ENCODE measurements around the gene GABPB2.

Gene GABPB2

GRCh38 chr1:151134991-151135390, 64.4 kb downstream of the GABPB2 start:
- Histone ChIP-seq H3K79me2 (ENCODE audit: control insufficient read depth, insufficient read depth, low read length) (no peaks in the 10 kb centered on the region), H3K27me3 (ENCODE audit: insufficient read depth, low read length, poor library complexity) (no peaks in the 10 kb centered on the region), H3K27ac (ENCODE audit: low read depth, low read length) (no peak overlapping the region), H3K18ac (ENCODE audit: low read length) (no peak overlapping the region), H3K4me2 (ENCODE audit: low read length) (no peak overlapping the region), H3K4ac (ENCODE audit: low read depth, low read length) (no peak overlapping the region), H3K4me1 (ENCODE audit: control insufficient read depth, low read depth, low read length) (no peaks in the 10 kb centered on the region), H3K79me1 (ENCODE audit: low read length) (no peaks in the 10 kb centered on the region), H3K23ac (ENCODE audit: low read length) (no peak overlapping the region), H4K5ac (ENCODE audit: low read length) (no peak overlapping the region), H2AK5ac (ENCODE audit: low read length) (no peak overlapping the region), H3K56ac (ENCODE audit: low read length) (no peak overlapping the region), H2BK15ac (replicated peaks; ENCODE audit: low read depth) (no peak overlapping the region), H3K36me3 (ENCODE audit: control insufficient read depth, insufficient read depth, low read length) (no peaks in the 10 kb centered on the region), H4K8ac (ENCODE audit: low read depth, low read length) (no peak overlapping the region), H3K4me3 (ENCODE audit: low read length) (no peak overlapping the region), H2BK5ac (ENCODE audit: low read length) (no peak overlapping the region), H3K9ac (ENCODE audit: low read length) (no peak overlapping the region), H2BK120ac (ENCODE audit: low read depth, low read length) (no peak overlapping the region)
- WGBS (ENCODE audit: extremely low coverage, insufficient coverage, low lambda C conversion rate), result no CpG with 5 or more reads among the region's 7 CpGs
- no peak for DNase-seq

- Histone ChIP-seq H3K56ac (ENCODE audit: low read length) (no peak overlapping the region), H3K4me2 (ENCODE audit: low read length) (no peak overlapping the region), H2BK120ac (ENCODE audit: low read depth, low read length) (no peak overlapping the region), H3K4ac (ENCODE audit: low read depth, low read length) (no peak overlapping the region), H3K36me3 (ENCODE audit: control insufficient read depth, insufficient read depth, low read length) (no peaks in the 10 kb centered on the region), H4K5ac (ENCODE audit: low read length) (no peak overlapping the region), H4K8ac (ENCODE audit: low read depth, low read length) (no peak overlapping the region), H3K4me1 (ENCODE audit: control insufficient read depth, low read depth, low read length) (no peaks in the 10 kb centered on the region), H2BK5ac (ENCODE audit: low read length) (no peak overlapping the region), H3K27me3 (ENCODE audit: insufficient read depth, low read length, poor library complexity) (no peaks in the 10 kb centered on the region), H2AK5ac (ENCODE audit: low read length) (no peak overlapping the region), H3K9ac (ENCODE audit: low read length) (no peak overlapping the region), H3K23ac (ENCODE audit: low read length) (no peak overlapping the region), H3K18ac (ENCODE audit: low read length) (no peak overlapping the region), H3K4me3 (ENCODE audit: low read length) (no peak overlapping the region), H3K79me1 (ENCODE audit: low read length) (no peaks in the 10 kb centered on the region), H3K79me2 (ENCODE audit: control insufficient read depth, insufficient read depth, low read length) (no peaks in the 10 kb centered on the region), H2BK15ac (replicated peaks; ENCODE audit: low read depth) (no peak overlapping the region), H3K27ac (ENCODE audit: low read depth, low read length) (no peak overlapping the region)
- DNase-seq, result peak; percentile 26
- no CpG with 5 or more reads among the region's 12 CpGs for WGBS (ENCODE audit: extremely low coverage, insufficient coverage, low lambda C conversion rate)
Measured at GRCh38 chr1:151135433-151136385, 65.1 kb downstream of the GABPB2 start.

GRCh38 chr1:151137789-151138188, 67.2 kb downstream of the GABPB2 start:
- no peak overlapping the region for H3K56ac ChIP-seq (ENCODE audit: low read length)
- no peaks in the 10 kb centered on the region for H3K79me2 ChIP-seq (ENCODE audit: control insufficient read depth, insufficient read depth, low read length)
- H3K27ac ChIP-seq (ENCODE audit: low read depth, low read length), result no peak overlapping the region
- no peaks in the 10 kb centered on the region for H3K36me3 ChIP-seq (ENCODE audit: control insufficient read depth, insufficient read depth, low read length)
- H4K8ac ChIP-seq (ENCODE audit: low read depth, low read length), result no peak overlapping the region
- H3K4me1 ChIP-seq (ENCODE audit: control insufficient read depth, low read depth, low read length), result no peaks in the 10 kb centered on the region
- H3K4me3 ChIP-seq (ENCODE audit: low read length), result no peak overlapping the region
- no peak overlapping the region for H4K5ac ChIP-seq (ENCODE audit: low read length)
- no peak for DNase-seq
- H2BK15ac ChIP-seq (replicated peaks; ENCODE audit: low read depth), result no peak overlapping the region
- H3K4me2 ChIP-seq (ENCODE audit: low read length), result no peak overlapping the region
- H2BK5ac ChIP-seq (ENCODE audit: low read length), result no peak overlapping the region
- no peak overlapping the region for H2BK120ac ChIP-seq (ENCODE audit: low read depth, low read length)
- H3K4ac ChIP-seq (ENCODE audit: low read depth, low read length), result no peak overlapping the region
- WGBS (ENCODE audit: extremely low coverage, insufficient coverage, low lambda C conversion rate), result no CpG with 5 or more reads among the region's 7 CpGs
- H3K9ac ChIP-seq (ENCODE audit: low read length), result no peak overlapping the region
- H3K23ac ChIP-seq (ENCODE audit: low read length), result no peak overlapping the region
- H3K18ac ChIP-seq (ENCODE audit: low read length), result no peak overlapping the region
- no peaks in the 10 kb centered on the region for H3K27me3 ChIP-seq (ENCODE audit: insufficient read depth, low read length, poor library complexity)
- no peak overlapping the region for H2AK5ac ChIP-seq (ENCODE audit: low read length)
- H3K79me1 ChIP-seq (ENCODE audit: low read length), result no peaks in the 10 kb centered on the region

DNA sequence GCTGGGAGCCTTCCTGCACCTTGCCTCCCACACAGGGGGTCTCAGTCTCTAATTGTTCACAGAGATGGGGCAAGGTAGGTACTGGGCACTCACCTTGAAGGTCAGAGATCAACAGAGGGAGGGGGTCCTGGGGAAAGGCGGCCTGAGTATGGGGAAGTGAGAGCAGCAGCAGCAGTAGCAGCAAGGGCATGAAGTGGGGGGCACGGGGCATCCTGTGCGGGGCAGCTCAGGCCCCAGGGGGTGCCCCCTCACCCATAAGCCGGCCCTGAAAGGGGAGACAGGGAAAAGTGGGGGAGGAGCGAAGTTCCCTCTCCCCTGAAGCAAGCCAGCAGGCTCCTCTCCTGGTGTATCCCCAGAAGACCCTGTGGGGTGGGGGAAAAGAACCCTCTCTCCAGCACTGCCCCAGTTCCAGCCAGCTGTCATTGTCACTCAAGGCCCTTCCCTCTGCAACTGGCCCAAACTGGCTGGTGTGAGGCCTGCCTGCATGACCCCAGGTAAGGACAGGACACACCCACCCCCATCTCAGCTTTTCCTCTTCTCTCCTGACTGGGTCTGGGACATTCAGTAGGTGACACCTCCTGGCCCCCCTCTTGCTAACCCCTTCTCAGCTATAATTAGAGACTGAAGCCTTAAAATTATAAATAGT, 72.0 kb downstream of the GABPB2 start:
- no peak overlapping the region for H3K4me3 ChIP-seq (ENCODE audit: low read length)
- H4K5ac ChIP-seq (ENCODE audit: low read length), result no peak overlapping the region

GRCh38 chr1:151143057-151143435, 72.5 kb downstream of the GABPB2 start:
- Histone ChIP-seq H3K4me3 (ENCODE audit: low read length) (no peak overlapping the region), H4K5ac (ENCODE audit: low read length) (no peak overlapping the region), H4K8ac (ENCODE audit: low read depth, low read length) (no peak overlapping the region), H3K27ac (ENCODE audit: low read depth, low read length) (no peak overlapping the region), H3K56ac (ENCODE audit: low read length) (peak overlapping the region; percentile 42), H3K9ac (ENCODE audit: low read length) (peak overlapping the region; percentile 38), H2BK120ac (ENCODE audit: low read depth, low read length) (no peak overlapping the region), H3K79me2 (ENCODE audit: control insufficient read depth, insufficient read depth, low read length) (no peaks in the 10 kb centered on the region), H3K79me1 (ENCODE audit: low read length) (peaks cover 2% of the 10 kb centered on the region), H3K27me3 (ENCODE audit: insufficient read depth, low read length, poor library complexity) (no peaks in the 10 kb centered on the region), H3K4me1 (ENCODE audit: control insufficient read depth, low read depth, low read length) (peaks cover 22% of the 10 kb centered on the region), H3K23ac (ENCODE audit: low read length) (no peak overlapping the region), H2AK5ac (ENCODE audit: low read length) (no peak overlapping the region), H2BK15ac (replicated peaks; ENCODE audit: low read depth) (no peak overlapping the region), H3K4ac (ENCODE audit: low read depth, low read length) (no peak overlapping the region), H3K18ac (ENCODE audit: low read length) (no peak overlapping the region), H3K4me2 (ENCODE audit: low read length) (no peak overlapping the region), H3K36me3 (ENCODE audit: control insufficient read depth, insufficient read depth, low read length) (no peaks in the 10 kb centered on the region), H2BK5ac (ENCODE audit: low read length) (no peak overlapping the region)
- peak; percentile 35 for DNase-seq
- WGBS (ENCODE audit: extremely low coverage, insufficient coverage, low lambda C conversion rate), result no CpG with 5 or more reads among the region's 7 CpGs

More for the DNA sequence above, 72.0 kb downstream of the GABPB2 start:
- H3K36me3 ChIP-seq (ENCODE audit: control insufficient read depth, insufficient read depth, low read length), result no peaks in the 10 kb centered on the region
- H3K9ac ChIP-seq (ENCODE audit: low read length), result no peak overlapping the region
- H3K27ac ChIP-seq (ENCODE audit: low read depth, low read length), result no peak overlapping the region
- no peak overlapping the region for H2AK5ac ChIP-seq (ENCODE audit: low read length)
- H3K4me1 ChIP-seq (ENCODE audit: control insufficient read depth, low read depth, low read length), result peaks cover 22% of the 10 kb centered on the region
- H2BK120ac ChIP-seq (ENCODE audit: low read depth, low read length), result no peak overlapping the region
- no peak overlapping the region for H4K8ac ChIP-seq (ENCODE audit: low read depth, low read length)
- peaks cover 2% of the 10 kb centered on the region for H3K79me1 ChIP-seq (ENCODE audit: low read length)
- no peak overlapping the region for H3K18ac ChIP-seq (ENCODE audit: low read length)
- no peak overlapping the region for H2BK5ac ChIP-seq (ENCODE audit: low read length)
- no peak overlapping the region for H2BK15ac ChIP-seq (replicated peaks; ENCODE audit: low read depth)
- peak; percentile 19 for DNase-seq
- no peak overlapping the region for H3K23ac ChIP-seq (ENCODE audit: low read length)
- no CpG with 5 or more reads among the region's 5 CpGs for WGBS (ENCODE audit: extremely low coverage, insufficient coverage, low lambda C conversion rate)
- no peak overlapping the region for H3K4me2 ChIP-seq (ENCODE audit: low read length)
- H3K56ac ChIP-seq (ENCODE audit: low read length), result no peak overlapping the region
- H3K79me2 ChIP-seq (ENCODE audit: control insufficient read depth, insufficient read depth, low read length), result no peaks in the 10 kb centered on the region
- H3K4ac ChIP-seq (ENCODE audit: low read depth, low read length), result no peak overlapping the region
- no peaks in the 10 kb centered on the region for H3K27me3 ChIP-seq (ENCODE audit: insufficient read depth, low read length, poor library complexity)
